Jurkat, Clone E6-1 (cell line): ENCODE measurements around the gene GIGYF2.
"Not testable (repeated sequence)": the region's sequence is repeated elsewhere in the genome, so short reads cannot be mapped to it uniquely, and the experiment has no call there.

Source experiments
- DNase-seq: peaks from one replicate; pipeline ENCODE4 v3.0.0-alpha.2; 2011; ENCODE audit warnings: low read depth, low spot score
- H3K4me3 ChIP-seq: 2 replicates; pipeline ENCODE4 v1.5.1; 2011; ENCODE audit warnings: mild to moderate bottlenecking, low read length, control low read depth, moderate library complexity

The GIGYF2 gene

DNA sequence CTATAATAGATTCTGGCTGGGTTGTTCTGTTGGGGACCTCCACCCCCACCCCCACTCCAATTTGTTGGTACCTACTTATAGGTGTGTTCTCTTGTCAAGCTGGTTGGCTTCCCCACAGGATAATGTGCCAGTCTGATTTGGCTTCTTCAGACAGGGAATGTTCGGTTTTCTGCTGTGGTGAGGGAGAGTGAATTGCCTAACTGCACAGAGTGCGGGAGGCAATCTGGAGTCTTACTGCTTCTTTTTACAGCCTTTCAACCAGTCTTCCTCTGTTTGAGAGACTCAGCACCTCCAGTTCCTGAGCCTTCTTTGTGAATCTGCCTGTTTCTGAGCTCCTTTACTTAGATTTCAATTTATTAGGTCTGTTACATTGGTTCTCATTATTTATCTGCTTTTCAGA is 145.6 kb downstream of the GIGYF2 start:
- DNase-seq = no peak
- no peak overlapping the region for H3K4me3 ChIP-seq

DNA sequence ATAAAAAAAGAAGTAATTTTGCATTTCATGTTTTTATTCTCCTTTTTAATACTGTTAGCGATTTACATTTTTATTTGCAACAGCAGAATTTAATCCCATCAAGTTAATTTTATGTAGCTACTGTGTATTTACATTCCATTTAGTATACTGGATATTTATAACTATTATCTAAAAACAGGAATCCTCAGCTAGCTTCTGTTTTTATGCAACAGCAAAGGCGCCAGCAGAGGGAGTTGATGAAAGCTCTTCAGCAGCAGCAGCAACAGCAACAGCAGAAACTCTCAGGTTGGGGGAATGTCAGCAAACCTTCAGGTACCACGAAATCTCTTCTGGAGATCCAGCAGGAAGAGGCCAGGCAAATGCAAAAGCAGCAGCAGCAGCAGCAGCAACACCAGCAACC is 146.7 kb downstream of the GIGYF2 start:
- H3K4me3 ChIP-seq = no peak overlapping the region
- DNase-seq = no peak

DNA sequence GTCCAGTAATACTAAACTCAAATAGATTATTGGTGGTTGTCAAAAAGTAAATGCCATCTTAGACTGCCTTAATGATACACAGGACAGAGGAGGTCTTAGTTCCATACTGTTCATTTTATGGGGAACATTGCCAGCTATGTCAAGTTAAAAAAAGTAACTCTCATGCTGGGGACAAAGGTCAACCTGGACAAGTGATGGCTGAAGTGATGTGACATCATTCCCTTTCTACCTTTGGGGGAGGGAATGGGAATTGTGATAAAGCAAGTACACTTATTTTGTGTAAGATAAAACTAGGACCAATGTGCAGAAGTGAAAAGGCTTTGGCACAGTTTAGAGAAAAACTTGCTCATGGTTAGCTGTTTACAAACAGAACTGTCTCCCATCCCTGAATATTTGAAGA is 148.9 kb downstream of the GIGYF2 start:
- no peak for DNase-seq
- H3K4me3 ChIP-seq = no peak overlapping the region

DNA sequence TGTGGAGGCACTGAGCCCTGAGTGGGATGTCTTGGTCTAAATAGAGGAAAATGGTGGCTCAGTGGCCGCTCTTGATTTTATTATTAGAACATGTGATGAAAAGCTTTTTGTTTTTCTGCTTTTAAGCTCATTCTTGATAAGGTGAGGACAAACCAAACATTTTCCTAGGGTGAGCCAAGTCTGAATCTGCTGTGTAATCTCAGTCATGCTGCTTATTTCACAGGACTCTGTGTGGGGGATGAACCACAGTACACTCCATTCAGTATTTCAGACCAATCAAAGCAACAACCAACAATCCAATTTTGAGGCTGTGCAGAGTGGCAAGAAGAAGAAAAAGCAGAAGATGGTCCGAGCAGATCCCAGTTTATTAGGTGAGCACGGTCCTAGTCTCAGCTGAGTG is 152.9 kb downstream of the GIGYF2 start:
- no peak for DNase-seq
- H3K4me3 ChIP-seq = no peak overlapping the region

DNA sequence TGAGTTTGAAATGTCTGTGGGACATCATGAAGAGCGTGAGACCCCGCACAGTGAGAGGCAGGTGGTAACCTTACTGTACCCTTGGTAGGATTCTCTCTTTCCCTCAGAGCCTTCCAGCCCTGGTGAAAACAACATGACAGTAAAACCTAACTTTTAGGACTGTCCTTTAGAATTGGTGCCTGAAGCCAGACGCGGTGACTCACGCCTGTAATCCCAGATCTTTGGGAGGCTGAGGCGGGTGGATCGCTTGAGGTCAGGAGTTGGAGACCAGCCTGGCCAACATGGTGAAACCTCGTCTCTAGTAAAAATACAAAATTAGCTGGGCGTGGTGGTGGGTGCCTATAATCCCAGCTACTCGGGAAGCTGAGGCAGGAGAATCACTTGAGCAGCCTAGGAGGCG is 154.9 kb downstream of the GIGYF2 start:
- not testable (repeated sequence) for H3K4me3 ChIP-seq, DNase-seq

DNA sequence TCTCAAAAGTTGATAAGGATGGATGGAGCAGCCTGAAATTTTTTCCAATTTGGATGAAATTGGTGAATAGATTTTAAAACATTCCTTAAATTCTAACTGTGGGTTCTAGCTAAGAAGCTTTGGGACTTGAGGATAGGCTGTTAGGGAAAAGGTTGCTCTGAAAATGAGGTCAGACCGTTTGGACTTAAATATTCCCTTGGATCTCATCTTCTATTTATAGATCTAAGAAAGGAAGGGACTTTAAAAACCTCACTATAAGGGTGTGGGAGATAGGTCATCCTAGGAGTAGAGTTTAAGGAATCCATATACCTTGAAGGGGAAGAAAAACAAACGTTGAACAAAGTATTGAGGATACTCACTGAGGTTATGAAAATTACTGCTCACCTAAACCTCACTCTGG is 155.5 kb downstream of the GIGYF2 start:
- no peak overlapping the region for H3K4me3 ChIP-seq
- no peak for DNase-seq

DNA sequence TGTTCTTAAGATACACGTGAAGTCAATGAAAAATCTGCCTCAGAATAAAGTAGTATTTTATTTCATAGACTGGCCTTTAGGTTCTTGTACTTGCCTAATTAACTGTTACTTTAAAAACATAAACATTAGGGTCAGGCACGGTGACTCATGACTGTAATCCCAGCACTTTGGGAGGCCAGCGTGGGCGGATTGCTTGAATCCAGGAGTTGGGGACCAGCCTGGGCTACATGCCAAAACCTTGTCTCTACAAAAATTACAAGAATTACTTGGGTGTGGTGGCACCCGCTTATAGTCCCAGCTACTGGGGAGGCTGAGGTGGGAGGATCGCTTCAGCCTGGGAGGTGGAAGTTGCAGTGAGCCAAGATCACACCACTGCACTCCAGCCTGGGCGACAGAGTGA is 157.0 kb downstream of the GIGYF2 start:
- no peak for DNase-seq
- no peak overlapping the region for H3K4me3 ChIP-seq

DNA sequence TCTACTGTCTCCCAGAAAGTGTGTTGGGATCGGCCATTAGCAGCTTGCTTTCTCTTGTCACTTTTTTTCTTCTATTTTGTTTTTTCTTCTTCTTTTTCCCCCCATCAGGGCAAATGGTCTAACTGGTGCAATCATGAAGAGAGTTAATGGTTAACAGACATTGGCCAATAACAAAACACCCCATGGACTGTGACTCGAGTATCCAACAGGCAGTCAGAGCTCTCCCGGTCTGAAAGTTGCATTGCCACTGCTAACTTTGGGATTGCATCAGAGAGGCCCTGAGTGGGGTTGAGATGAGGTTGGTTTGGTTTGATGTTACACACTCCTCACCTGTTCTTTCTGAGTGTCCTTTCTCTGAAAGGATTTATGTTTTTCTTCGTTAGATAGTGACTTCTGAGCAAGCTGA is 160.0 kb downstream of the GIGYF2 start:
- no peak overlapping the region for H3K4me3 ChIP-seq
- DNase-seq = no peak

DNA sequence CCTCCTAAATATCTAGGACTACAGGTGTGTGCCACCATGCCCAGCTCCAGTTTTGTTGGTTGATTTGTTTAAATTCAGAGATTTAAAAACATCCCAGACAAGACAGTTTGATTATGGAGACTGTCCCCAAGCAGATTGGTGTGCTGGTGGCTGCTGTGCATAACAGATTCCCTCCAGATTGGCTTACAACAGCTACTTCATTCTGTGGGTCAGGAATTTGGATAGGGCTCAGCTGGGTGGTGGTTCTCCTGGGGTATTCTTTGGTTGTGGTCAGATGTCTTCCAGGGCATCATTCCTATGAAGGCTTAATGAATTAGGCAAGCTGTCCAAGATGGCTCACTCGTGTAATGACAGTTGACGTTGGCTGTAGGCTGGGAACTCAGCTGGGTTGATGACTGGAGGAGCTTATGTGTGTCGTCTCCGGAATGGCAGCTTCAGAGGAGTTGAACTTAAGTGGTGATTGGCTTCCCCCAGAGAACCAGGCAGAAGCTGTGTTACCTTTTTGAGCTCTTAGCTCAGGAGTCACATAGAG is 162.3 kb downstream of the GIGYF2 start:
- DNase-seq = no peak
- no peak overlapping the region for H3K4me3 ChIP-seq

DNA sequence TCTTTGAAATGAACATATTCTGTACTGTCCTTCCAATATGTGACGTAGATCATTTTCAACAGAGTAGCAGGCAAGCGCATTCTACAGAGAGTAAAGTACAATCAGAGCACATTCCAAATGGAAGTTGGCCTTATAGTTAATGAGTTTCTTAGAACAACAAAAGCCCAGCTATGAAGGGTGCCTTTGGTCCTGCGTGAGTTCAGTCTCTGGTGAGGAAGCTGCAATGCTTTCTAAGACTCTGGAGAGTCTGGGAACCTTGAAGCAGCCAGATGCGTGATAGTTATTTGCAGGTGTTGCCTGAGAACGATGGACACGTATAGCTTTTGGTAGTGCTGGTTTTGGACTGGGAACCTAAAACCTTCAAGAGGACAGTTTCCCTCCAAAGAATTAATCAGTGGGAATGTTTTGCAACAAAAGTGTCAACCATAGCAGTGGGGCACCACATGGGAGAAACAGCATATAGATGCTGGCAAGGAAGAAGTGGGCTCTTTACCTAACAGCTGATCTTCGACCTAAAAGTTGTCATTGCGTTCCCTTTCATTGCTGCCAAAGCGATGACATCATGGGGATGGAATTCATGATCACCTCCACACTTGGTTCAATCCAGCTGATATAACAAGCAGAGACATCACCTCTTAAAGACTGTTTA is 163.6 kb downstream of the GIGYF2 start:
- DNase-seq = no peak

DNA sequence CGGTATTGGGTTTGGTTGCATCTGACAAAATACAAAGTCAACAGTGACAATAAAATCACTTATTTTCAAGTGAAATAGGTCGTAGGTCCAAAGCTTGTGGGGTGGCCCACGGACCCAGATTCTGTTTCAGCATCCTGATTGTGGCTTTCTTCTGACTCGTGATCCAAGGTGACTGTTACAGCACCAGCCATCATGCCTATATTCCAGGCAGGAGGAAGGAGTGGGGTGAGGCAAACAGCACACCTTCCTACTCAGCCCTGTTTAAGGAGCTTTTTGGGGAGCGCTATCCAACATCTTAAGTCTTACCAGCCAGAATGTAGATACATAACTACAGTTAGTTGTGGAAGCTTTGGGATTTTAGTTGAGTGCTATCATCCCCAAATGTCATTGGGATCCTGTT is 164.2 kb downstream of the GIGYF2 start:
- no peak overlapping the region for H3K4me3 ChIP-seq
- DNase-seq = no peak

More for the DNA sequence above, 163.6 kb downstream of the GIGYF2 start:
- H3K4me3 ChIP-seq = no peak overlapping the region

DNA sequence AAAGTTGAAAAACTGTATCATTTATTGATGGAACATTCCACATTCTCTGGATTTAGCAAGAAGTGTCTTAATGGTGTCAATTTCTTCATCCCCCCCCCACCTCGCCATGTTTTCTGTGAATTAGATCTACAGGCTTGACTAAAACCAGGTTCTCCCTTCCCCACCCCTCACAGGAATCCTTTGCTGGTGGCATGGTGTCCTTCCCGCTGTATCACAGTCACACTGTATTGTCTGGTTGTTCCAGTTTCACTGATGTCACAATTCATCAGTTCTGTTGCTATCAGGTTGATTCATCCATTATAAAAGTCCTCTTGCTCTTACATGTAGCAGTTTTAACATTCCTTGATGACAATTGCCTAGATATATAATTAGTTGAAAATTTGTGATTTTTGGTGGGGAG is 166.9 kb downstream of the GIGYF2 start:
- DNase-seq = no peak
- no peak overlapping the region for H3K4me3 ChIP-seq

DNA sequence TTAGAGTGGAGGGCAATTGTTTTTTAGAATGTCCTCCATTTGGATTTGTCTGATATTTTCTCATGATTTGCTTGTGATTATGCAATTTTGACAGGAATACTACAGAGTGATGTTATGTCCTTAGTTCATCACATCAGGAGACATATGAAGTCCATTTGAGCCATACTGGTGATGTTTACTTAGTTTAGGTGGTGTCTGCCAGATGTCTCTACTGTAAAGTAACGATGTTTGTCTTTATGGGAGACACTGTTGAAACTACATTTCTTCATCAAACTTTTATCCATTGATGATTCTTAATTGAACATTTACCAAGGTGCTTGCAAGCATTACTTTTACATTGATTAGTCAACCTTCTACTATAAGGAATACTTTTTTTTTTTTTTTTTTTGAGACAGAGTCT is 168.0 kb downstream of the GIGYF2 start:
- H3K4me3 ChIP-seq = no peak overlapping the region
- DNase-seq = no peak

DNA sequence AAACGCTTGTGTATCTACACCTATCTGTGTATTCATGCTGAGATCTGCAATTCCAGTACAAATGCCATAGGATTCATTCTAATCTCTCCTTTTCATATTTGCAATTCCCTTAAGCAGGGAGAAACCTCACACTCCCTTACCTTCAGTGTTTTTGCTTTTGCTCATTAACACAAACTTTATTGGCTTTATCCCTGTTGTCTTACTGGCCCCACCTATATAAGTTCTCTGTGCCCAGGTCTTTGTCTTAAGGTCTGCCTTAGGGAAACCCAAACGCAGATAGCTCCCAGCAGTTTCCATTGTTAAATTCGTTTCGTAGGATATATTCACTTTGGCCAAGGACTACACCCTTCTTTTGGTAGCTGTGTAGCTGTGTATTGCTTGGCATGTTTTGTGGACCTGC is 169.0 kb downstream of the GIGYF2 start:
- DNase-seq = no peak

DNA sequence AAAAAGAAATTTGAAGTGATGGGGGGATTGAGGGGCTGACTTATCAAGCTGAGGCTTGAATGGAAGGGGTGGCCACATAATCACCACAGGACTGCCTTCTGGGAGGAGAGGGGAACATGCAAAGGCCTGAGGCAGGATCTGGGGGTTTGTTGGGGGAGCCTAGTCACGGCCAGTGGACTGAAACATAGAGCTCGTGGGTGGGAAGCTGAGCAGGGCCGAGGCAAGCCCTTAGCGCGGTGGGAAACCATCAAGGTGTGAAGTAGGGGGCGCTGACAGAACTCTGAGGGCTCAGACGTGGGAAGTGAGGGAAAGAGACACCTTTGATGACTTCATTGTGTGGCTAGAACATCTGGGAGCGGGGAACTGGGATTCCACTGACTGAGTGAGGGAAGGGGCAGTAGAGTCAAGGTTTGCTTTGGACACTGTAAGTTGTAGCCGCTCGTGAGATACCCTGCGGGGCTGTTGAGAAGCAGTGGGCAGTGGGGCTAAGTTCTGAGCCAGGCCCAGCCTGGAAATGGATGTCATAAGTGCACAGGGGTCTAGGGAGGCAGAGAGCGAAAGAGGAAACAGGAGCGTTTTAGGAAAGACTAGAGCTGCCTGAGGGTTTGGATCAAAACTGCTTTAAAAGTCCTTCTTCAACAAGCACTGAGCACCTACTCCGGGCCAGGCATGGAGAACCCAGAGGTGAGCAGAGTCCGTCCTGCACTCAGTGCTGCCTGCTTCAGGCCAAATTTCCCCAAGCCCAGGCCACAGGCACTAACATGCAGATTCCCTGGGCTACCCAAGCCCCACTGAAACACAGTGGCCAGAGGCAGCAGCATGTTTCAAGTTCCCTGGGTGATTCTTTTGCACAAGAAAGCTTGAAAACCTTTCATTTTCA is 172.2 kb downstream of the GIGYF2 start:
- no peak overlapping the region for H3K4me3 ChIP-seq
- DNase-seq = no peak

More for the DNA sequence above, 169.0 kb downstream of the GIGYF2 start:
- H3K4me3 ChIP-seq = no peak overlapping the region

DNA sequence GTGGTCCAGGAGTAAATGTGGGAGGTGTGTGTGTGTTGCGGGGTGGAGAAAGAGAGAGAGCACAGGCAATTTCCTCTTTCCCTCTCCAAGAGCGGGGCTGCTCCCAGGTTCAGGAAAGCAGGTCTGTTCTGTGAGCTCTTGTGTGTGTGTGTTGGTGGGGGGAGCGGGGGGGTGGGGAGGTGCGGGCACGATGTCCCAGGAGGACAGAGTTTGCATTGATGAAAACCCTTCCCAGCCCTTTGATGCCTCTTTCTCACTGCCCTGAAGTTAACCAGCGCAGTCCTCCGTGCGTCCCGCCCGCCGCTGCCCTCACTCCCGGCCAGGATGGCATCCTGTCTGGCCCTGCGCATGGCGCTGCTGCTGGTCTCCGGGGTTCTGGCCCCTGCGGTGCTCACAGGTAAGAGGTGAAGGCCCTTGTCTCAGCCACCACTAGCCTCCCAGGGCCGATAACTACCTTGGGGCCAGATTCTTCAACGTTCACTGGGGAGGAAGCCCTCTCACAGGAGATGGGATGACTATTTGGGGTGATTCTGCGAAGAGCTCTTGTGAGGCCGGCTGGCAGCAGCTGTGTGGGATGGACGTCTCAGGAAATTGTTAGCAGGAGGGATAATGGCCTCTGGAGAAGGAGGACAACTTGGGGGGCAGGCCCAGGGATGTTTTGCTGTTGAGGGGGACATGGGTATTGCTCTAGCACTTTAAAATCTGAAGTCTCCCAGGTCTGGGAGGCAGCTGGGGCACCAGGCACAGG is 173.1 kb downstream of the GIGYF2 start, which contains the start of gene SNORC:
Gene SNORC, plus strand, starts transcription at position 247 of the 748 bp plus-strand sequence. Its CDS starts 78 bp downstream, at position 325.
- DNase-seq = no peak
- no peak within 1 kb of the TSS for H3K4me3 ChIP-seq

DNA sequence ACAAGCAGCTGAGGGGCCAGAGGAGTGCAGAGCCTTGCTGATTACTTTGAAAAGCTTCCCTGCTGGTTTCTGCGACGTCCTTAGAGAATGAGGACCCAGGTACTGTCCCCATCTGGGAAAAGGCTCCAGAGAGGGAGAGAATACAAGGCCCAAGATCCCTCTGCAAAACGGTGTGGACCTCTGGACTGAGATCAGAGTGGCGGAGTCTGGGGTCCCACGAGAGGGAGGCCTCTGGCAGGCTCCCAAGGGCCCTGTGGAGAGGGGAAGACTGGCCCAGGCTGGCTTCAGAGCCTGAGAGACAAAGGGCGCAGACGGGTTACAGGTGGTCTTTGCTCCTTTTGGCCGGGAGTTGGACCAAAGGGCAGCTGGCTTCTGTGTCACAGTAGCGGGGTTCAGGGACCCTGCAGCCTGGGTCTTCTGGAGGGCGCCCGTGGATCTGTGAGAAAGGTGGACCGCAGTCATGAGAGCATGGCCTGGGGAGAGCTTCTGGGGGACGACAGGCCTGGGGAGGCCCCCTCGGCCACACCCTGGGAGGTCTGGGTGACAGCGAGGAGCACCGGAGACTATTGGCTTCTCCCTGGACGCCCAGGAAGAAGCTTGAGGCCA is 173.7 kb downstream of the GIGYF2 start:
- DNase-seq = no peak
- H3K4me3 ChIP-seq = no peak overlapping the region

DNA sequence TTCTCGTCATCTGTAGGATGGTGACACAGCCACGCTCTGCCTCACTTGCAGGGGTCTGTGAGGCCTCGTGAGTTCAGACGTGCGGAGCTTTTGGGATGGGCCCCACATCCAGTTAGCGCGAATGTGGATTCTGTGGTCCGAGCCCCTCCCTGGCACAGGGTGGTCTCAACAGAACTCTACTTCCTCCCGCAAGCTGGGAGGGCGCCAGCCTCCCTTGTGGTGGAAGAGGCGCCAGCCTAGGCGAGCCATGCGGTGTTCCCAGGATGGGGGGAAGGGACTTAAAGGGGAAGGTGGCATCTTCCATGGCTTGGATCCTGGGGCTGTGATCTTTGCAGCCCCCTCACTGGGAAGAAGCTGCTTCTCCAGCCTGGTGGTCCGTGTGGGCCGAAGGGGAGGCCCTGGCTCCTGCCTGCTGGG is 174.3 kb downstream of the GIGYF2 start:
- DNase-seq = peak; percentile 33
- H3K4me3 ChIP-seq = no peak overlapping the region
